Activated CD4-positive, alpha-beta T cell treated with anti-CD3 and anti-CD28 coated beads, Interleukin-10, Interleukin-2, amounts not matched to agents 100 ng/mL and 50 ng/mL, durations not matched to agents 16 hours and 8 hours (primary cell): ENCODE measurements around the gene ARVCF.

Experiments used
- DNase-seq: peaks from one replicate; pipeline ENCODE4 v3.0.0-alpha.2; 2020

ARVCF gene

GRCh38 chr22:20052309-20053259, 36.0 kb upstream of the ARVCF start:
- no peak for DNase-seq

- DNase-seq = no peak
These were observed 35.3 kb upstream of the ARVCF start for GRCh38 chr22:20051927-20052308.

- DNase-seq = no peak
These were observed 30.1 kb upstream of the ARVCF start for GRCh38 chr22:20046730-20047129.

GRCh38 chr22:20044495-20045151, 28.0 kb upstream of the ARVCF start:
- no peak for DNase-seq

- no peak for DNase-seq
These were observed 27.3 kb upstream of the ARVCF start for GRCh38 chr22:20043997-20044342.

GRCh38 chr22:20043057-20043996, 26.7 kb upstream of the ARVCF start:
- no peak for DNase-seq

GRCh38 chr22:20040327-20041200, 23.9 kb upstream of the ARVCF start:
- DNase-seq = no peak

- DNase-seq = no peak
These were observed 23.2 kb upstream of the ARVCF start for GRCh38 chr22:20039683-20040325.

- DNase-seq = no peak
These were observed 22.0 kb upstream of the ARVCF start for GRCh38 chr22:20038574-20038973.

GRCh38 chr22:20037419-20037818, 20.8 kb upstream of the ARVCF start:
- peak; percentile 74 for DNase-seq

- DNase-seq = no peak
These were observed 20.1 kb upstream of the ARVCF start for GRCh38 chr22:20036535-20037392.

- DNase-seq = no peak
These were observed 19.5 kb upstream of the ARVCF start for GRCh38 chr22:20036084-20036482.

GRCh38 chr22:20035375-20036083, 18.9 kb upstream of the ARVCF start:
- DNase-seq = no peak

GRCh38 chr22:20034143-20034542, 17.5 kb upstream of the ARVCF start:
- DNase-seq = no peak

- no peak for DNase-seq
These were observed 16.6 kb upstream of the ARVCF start for GRCh38 chr22:20033045-20033706.

- DNase-seq = no peak
These were observed 15.9 kb upstream of the ARVCF start for GRCh38 chr22:20032407-20032991.

- DNase-seq = peak; percentile 36
These were observed 15.2 kb upstream of the ARVCF start for GRCh38 chr22:20031732-20032406.

GRCh38 chr22:20029550-20030225, 13.1 kb upstream of the ARVCF start:
- no peak for DNase-seq
